ENCODE data around the gene GANC.
A peak's percentile ranks its signal among the peaks of the same experiment; 100 is the strongest.
"Not testable (repeated sequence)": the region's sequence is repeated elsewhere in the genome, so short reads cannot be mapped to it uniquely, and the experiment has no call there.

Gene GANC

DNA sequence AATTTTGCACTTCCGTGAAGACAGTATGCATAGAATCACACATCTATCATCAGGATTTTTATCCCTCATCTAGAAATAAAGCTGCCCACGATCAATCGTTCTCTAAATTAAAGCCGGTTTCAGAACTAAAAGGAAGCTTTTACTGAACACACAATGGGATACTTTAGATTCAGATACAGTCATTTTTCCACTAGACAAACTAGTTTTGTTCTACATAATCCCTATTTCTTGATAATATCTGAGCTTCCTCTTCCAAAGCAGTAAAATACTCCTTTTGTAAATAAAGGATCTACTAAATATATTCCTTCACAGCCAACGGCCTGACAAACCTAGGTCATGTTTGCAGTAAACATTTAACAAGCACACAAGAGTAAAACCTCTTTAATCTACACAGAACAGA, 2.0 kb upstream of the GANC start:
- DNase-seq (no peak), ATAC-seq (no peak)
- Mint-ChIP-seq H3K4me3 (peak overlapping the region; percentile 99), H3K27ac (no peak overlapping the region), H3K27me3 (no peaks in the 10 kb centered on the region), H3K4me1 (peaks cover 49% of the 10 kb centered on the region), H3K36me3 (ENCODE audit: low read depth) (peaks cover 24% of the 10 kb centered on the region), H3K9me3 (no peaks in the 10 kb centered on the region)

DNA sequence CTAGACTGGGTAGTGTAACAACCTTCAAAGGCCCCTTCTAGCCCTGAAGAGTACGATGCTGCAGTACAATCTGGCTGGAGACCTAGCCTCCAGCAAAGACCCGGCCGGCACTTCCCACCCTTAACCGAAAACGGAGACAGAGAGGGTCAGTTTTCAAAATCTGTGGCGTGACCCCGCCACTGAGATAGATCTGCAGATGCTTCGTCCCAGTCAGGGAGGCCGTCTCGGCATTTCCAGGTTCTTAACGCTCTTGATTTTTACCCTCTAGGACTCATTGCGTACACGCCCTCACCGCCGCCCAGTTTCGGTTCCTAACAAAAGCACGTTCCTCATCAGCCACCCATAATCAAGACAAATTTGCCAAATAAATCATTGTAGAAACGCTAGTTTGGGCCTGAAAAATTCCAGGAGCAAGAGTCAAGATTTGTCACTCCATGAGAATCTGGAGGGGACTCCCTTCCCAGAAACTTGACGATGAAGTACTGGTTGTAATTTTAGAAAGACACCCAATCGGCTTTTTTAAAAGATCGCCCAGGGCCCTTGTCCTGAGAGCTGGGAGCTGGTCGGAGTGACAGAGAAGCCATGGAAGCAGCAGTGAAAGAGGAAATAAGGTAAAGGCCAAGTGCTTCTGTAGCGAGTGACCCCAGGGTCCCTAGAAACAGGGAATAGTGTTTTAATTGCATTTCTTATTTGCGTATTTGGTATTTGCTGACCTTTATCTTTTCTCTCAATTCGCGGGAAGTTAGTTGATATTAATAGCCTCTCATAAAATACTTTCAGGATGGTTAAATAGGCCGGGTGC, 1.1 kb downstream of the GANC start:
- no peaks in the 10 kb centered on the region for H3K9me3 Mint-ChIP-seq
- H3K36me3 Mint-ChIP-seq (ENCODE audit: low read depth) = peaks cover 17% of the 10 kb centered on the region
- H3K27ac Mint-ChIP-seq = peak overlapping the region; percentile 99
- H3K4me1 Mint-ChIP-seq = peaks cover 47% of the 10 kb centered on the region
- peak overlapping the region; percentile 99 for H3K4me3 Mint-ChIP-seq
- ATAC-seq (peak; percentile 34), DNase-seq (peak; percentile 69)
- no peaks in the 10 kb centered on the region for H3K27me3 Mint-ChIP-seq

DNA sequence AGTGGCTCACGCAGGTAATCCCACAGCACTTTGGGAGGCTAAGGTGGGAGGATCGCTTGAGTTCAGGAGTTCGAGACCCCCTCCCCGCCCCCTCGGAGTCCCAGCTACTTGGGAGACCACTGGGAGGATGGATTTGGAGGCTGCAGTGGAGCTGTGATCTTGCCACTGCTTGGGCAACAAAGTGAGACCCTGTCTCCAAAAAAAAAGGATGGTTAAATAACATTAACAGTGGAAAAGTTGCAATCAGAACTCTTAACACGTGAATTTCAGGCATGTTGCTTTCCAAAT, 1.6 kb downstream of the GANC start:
- Mint-ChIP-seq H3K4me3 (peak overlapping the region; percentile 99), H3K36me3 (ENCODE audit: low read depth) (peaks cover 17% of the 10 kb centered on the region), H3K27me3 (no peaks in the 10 kb centered on the region), H3K4me1 (peaks cover 47% of the 10 kb centered on the region), H3K9me3 (no peaks in the 10 kb centered on the region), H3K27ac (peak overlapping the region; percentile 99)
- ATAC-seq = no peak
- DNase-seq = no peak

DNA sequence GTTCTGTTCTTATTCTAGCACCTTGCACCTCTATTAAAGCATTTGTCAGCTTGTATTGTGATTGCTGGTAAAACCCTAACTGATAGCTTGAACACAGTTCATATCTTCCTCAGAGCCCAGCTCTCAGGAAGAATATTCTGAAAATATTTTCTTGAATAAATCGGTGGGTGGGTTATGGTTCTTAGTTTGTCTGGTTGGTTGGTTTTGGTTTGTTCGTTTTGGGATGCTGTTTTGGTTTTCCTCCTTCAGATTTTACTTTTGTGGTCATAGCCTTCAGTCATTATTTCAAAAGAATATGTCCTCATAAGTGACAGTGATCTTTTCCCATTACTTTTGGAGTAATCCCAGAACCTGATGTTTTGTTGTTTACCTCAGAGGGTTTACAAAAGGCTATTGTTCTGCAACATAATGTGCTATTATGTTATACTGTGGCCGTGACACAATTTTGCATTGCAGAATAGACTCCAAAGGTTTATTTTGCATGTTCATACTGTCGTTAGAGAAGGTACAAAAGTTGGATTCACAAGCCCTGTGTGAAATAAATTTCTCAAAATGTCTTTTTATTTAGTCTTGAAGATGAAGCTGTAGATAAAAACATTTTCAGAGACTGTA, 2.9 kb downstream of the GANC start:
- Mint-ChIP-seq H3K4me1 (peaks cover 40% of the 10 kb centered on the region), H3K27ac (peak overlapping the region; percentile 99), H3K9me3 (no peaks in the 10 kb centered on the region), H3K27me3 (no peaks in the 10 kb centered on the region), H3K36me3 (ENCODE audit: low read depth) (peaks cover 15% of the 10 kb centered on the region), H3K4me3 (peak overlapping the region; percentile 99)
- no peak for DNase-seq
- no peak for ATAC-seq

DNA sequence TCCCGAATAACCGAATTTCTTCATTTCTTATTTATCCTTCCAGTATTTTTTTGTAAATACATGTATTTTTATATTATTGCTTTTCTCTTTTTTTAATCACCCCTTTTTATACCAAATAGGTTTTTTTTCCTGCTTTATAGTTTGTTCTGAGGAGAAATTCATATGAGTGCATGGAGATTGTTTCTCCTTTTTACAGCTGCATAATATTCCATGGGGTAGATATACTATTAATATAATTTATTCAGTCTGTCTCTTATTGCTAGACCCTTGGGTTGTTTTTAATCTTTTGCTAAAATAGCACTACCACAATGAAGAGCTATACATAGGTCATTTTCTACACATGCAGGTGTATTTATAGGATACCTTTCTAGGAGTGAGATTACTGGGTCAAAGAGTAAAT, 3.8 kb downstream of the GANC start:
- Mint-ChIP-seq H3K27ac (no peak overlapping the region), H3K36me3 (ENCODE audit: low read depth) (peaks cover 11% of the 10 kb centered on the region), H3K27me3 (no peaks in the 10 kb centered on the region), H3K4me1 (peaks cover 33% of the 10 kb centered on the region), H3K9me3 (no peaks in the 10 kb centered on the region), H3K4me3 (no peak overlapping the region)
- no peak for ATAC-seq
- DNase-seq = no peak

DNA sequence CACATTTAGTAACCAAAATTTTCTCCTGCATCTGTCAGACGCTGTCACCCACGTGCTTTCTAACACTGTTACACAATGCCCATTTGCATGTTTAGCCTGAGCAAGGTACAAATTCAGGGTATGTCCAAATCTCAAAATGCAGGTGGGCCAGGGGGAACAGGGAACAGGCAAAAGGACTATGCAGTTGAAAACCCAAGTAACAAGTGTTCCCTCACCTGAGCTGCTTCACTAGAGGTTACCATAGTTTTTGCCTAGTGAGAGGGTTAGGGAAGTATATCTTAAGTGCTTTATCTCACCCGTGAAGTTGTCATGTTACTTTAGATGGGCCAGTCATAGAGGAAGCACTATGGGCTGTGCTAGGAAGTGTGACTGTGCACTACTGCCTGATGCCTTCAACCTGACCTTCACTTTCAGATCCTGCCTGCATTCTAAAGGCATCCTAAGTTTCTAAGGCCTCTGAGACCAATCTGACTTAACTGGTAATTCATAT, 6.3 kb downstream of the GANC start:
- Mint-ChIP-seq H3K27me3 (no peaks in the 10 kb centered on the region), H3K4me3 (no peak overlapping the region), H3K36me3 (ENCODE audit: low read depth) (peaks cover 5% of the 10 kb centered on the region), H3K27ac (no peak overlapping the region), H3K9me3 (no peaks in the 10 kb centered on the region), H3K4me1 (peaks cover 17% of the 10 kb centered on the region)
- ATAC-seq (no peak), DNase-seq (no peak)

DNA sequence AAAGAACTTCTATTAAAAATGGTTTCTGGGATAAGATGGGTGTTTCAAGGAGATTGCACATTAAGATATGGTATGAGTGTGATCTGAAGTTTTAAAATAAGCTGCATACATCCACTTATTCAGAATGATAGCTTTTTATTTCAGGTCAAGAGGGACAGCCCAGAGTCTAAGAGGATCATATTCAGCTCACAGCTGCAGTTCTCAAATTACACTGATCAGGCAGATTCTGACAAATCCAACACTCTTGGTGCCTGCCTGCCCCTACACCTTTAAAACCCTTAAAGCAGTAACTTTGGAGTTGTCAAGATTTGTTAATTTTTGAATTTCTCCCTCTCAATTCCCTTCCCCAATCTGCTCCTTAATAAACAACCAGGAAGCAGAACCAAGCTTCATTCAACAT, 9.3 kb downstream of the GANC start:
- no peaks in the 10 kb centered on the region for H3K27me3 Mint-ChIP-seq
- DNase-seq = no peak
- no peaks in the 10 kb centered on the region for H3K4me1 Mint-ChIP-seq
- H3K9me3 Mint-ChIP-seq = no peaks in the 10 kb centered on the region
- no peak for ATAC-seq
- no peak overlapping the region for H3K4me3 Mint-ChIP-seq
- H3K27ac Mint-ChIP-seq = no peak overlapping the region
- H3K36me3 Mint-ChIP-seq (ENCODE audit: low read depth) = peaks cover 2% of the 10 kb centered on the region

DNA sequence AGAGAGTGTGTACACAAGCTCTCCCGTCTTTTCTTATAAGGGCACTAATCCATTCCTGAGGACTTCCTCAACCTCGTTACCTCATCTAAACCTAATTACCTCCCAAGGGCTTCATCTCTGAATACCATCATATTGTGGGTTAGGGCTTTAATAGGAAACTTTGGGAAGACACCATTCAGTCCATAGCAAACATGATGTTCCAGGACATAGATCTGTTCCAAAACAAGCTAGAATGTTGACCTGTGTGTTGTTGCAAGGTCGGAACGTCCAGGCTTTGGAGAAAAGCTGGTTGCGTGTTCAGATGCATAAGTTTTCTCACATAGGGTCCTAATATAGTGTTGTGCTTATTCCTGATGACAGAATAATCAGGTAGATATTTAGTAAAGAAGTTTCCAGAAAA, 9.9 kb downstream of the GANC start:
- H3K27ac Mint-ChIP-seq = no peak overlapping the region
- H3K36me3 Mint-ChIP-seq (ENCODE audit: low read depth) = peaks cover 3% of the 10 kb centered on the region
- H3K27me3 Mint-ChIP-seq = no peaks in the 10 kb centered on the region
- DNase-seq (no peak), ATAC-seq (no peak)
- H3K4me3 Mint-ChIP-seq = no peak overlapping the region
- H3K4me1 Mint-ChIP-seq = no peaks in the 10 kb centered on the region
- no peaks in the 10 kb centered on the region for H3K9me3 Mint-ChIP-seq

DNA sequence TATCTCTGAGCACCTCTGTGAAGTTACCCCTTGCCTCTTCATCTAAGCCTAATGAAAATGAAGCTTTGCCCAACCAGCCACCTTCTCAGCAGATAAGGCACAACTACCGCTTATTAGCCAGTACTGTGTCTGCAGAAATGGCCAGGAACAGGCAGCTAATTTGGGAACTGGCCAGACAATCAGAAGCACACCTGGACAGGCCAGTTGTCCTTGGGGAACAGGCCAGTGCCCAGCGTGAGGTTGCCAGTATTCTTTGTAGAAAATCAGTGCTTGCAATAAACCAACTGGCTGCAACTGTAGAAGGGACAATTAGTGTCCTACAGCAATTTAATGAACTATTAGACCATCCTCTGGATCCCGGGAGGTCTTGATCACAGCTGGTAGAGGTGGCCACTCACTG, 10.7 kb downstream of the GANC start:
- no peak for ATAC-seq
- no peak overlapping the region for H3K27ac Mint-ChIP-seq
- H3K9me3 Mint-ChIP-seq = no peaks in the 10 kb centered on the region
- H3K36me3 Mint-ChIP-seq (ENCODE audit: low read depth) = peaks cover 5% of the 10 kb centered on the region
- no peak for DNase-seq
- no peak overlapping the region for H3K4me3 Mint-ChIP-seq
- no peaks in the 10 kb centered on the region for H3K4me1 Mint-ChIP-seq
- H3K27me3 Mint-ChIP-seq = no peaks in the 10 kb centered on the region

DNA sequence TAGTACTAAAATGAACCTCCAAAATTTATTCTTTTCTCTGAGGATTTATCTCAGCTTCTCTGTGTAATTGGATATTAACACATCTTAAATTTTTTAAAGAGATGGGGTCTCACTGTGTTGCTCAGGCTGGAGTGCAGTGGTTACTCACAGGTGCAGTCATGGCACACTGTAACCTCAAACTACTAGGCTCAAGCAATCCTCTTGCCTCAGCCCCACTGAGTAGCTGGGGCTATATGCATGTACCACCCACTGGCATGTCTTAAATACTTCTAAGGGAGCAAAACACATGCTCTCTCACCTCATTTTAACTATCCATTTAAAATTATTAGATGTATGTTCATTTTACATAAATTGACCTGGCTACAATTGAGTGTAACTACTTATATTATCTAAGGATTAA, 11.6 kb downstream of the GANC start:
- Mint-ChIP-seq H3K9me3 (no peaks in the 10 kb centered on the region), H3K27me3 (no peaks in the 10 kb centered on the region)
- ATAC-seq = no peak

DNA sequence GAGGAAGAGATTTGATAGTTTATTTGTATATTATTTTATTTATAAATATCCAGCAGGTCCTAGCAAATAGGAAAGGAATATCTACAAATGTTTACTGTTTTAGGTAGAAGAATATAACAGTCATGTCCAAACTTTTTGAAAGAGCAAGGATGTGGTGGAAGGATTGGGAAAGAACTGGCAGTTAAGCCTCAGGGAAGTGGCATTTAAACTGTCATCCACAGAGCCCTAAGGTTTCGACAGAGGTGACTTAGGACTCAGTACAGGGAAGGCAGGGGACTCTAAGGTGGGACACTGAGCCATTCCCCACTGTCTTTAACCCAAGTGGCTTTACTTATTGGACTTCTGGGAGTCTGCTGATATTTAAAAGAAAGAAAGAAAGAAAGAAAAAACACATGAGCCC, 12.0 kb downstream of the GANC start:
- peaks cover 5% of the 10 kb centered on the region for H3K36me3 Mint-ChIP-seq (ENCODE audit: low read depth)
- DNase-seq (no peak), ATAC-seq (no peak)
- H3K9me3 Mint-ChIP-seq = no peaks in the 10 kb centered on the region
- H3K27me3 Mint-ChIP-seq = no peaks in the 10 kb centered on the region
- no peak overlapping the region for H3K27ac Mint-ChIP-seq
- no peak overlapping the region for H3K4me3 Mint-ChIP-seq
- H3K4me1 Mint-ChIP-seq = peaks cover 2% of the 10 kb centered on the region

More for the DNA sequence above, 11.6 kb downstream of the GANC start:
- H3K27ac Mint-ChIP-seq = no peak overlapping the region
- H3K36me3 Mint-ChIP-seq (ENCODE audit: low read depth) = peaks cover 5% of the 10 kb centered on the region
- no peak overlapping the region for H3K4me3 Mint-ChIP-seq
- no peak for DNase-seq
- H3K4me1 Mint-ChIP-seq = peaks cover 2% of the 10 kb centered on the region

DNA sequence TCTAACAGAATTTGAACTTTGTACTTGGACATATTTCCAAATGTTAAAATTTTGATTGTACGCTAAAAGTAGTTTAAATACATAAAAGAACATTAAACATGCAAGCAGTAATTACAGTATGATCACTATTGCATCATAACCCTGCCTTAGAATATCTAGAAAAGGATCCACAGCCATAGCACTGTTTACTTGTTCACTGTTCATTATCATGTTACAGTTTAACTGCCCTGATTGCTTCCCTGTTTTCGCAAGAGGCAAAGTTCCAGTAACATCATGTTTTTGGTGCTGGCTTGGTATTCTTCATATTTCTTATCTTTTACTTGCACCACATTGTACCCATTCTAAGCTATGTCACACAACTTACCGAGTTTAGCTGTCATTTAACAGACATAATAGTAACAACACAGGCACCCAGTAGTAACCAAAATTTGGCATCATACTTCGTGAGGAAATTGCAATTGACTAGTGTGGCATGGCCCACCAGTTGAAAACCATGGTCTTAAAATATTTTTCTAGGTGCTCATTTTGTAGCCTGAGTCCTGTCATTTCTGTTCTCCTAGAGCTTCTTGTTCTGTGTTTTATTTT, 13.5 kb downstream of the GANC start:
- Mint-ChIP-seq H3K9me3 (no peaks in the 10 kb centered on the region), H3K27me3 (no peaks in the 10 kb centered on the region), H3K27ac (no peak overlapping the region), H3K36me3 (ENCODE audit: low read depth) (peaks cover 10% of the 10 kb centered on the region), H3K4me1 (peaks cover 2% of the 10 kb centered on the region), H3K4me3 (no peak overlapping the region)
- ATAC-seq (no peak), DNase-seq (no peak)

DNA sequence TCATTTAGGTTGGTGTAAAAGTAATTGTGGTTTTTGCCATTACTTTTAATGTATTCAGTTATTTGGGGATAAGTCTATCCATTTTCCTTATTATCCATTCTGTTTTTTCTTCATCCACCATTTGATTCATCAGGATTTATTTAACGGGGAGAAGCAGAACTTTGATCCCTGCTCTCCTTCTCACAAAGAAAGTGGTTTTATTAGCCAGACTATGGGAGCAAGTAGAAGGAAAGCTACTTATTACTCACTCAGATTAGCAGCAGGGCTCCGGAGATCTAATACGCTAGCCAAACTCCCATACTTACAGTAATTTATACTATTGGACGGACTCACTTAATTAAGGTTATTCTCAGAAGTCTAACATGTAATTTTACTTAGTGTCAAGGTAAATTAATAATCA, 14.9 kb downstream of the GANC start:
- Mint-ChIP-seq H3K27me3 (no peaks in the 10 kb centered on the region), H3K27ac (no peak overlapping the region), H3K36me3 (ENCODE audit: low read depth) (peaks cover 19% of the 10 kb centered on the region), H3K4me3 (no peak overlapping the region), H3K9me3 (no peaks in the 10 kb centered on the region), H3K4me1 (peaks cover 2% of the 10 kb centered on the region)
- DNase-seq (no peak), ATAC-seq (no peak)

DNA sequence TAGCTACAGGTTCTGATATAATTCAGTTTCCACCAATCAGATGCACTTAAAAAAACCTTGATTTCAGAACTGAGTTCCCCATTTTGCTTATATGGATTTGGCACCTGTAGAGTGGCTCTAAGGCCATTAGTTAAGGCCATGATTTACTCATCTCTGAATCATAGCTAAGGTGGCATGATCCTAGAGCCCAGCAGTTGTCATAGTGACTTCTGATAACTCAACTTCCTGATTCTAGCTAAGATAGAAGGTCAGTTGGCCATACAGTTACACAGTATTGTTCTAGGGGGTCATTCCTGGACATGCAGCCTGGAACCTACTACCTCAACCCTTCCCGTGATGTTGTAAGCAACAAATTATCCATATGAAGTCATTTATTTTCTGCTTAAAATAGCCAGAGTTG, 16.2 kb downstream of the GANC start:
- DNase-seq (no peak), ATAC-seq (no peak)
- Mint-ChIP-seq H3K27me3 (no peaks in the 10 kb centered on the region), H3K4me3 (no peak overlapping the region), H3K36me3 (ENCODE audit: low read depth) (peaks cover 20% of the 10 kb centered on the region), H3K9me3 (no peaks in the 10 kb centered on the region), H3K27ac (no peak overlapping the region), H3K4me1 (peaks cover 2% of the 10 kb centered on the region)

DNA sequence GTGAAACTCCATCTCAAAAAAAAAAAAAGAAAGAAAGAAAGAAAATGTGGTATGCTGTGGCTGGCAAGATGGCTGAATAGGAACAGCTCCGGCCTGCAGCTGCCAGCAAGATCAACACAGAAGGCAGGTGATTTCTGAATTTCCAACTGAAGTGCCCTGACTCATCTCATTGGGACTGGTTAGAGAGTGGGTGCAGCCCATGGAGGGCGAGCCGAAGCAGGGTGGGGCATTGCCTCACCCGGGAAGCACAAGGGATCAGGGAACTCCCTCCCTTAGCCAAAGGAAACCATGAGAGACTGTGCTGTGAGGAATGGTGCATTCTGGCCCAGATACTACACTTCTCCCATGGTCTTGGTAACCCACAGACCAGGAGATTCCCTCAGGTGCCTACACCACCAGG, 28.0 kb downstream of the GANC start:
- not testable (repeated sequence) for DNase-seq, H3K4me1 Mint-ChIP-seq, ATAC-seq, H3K4me3 Mint-ChIP-seq, H3K27me3 Mint-ChIP-seq, H3K27ac Mint-ChIP-seq
- Mint-ChIP-seq H3K9me3 (peaks cover 11% of the 10 kb centered on the region), H3K36me3 (ENCODE audit: low read depth) (peaks cover 24% of the 10 kb centered on the region)

Data from activated naive CD8-positive, alpha-beta T cell treated with anti-CD3 and anti-CD28 coated beads, Interleukin-2, amount 50 U/mL, for 24 hours (primary cell).